Stromal cell of bone marrow (primary cell): Measurements from ENCODE around the gene SYT15B.
"Not testable (repeated sequence)": the region's sequence is repeated elsewhere in the genome, so short reads cannot be mapped to it uniquely, and the experiment has no call there.

Experiments
- DNase-seq: peaks from one replicate; pipeline ENCODE4 v3.0.0-alpha.2; 2012; ENCODE audit warnings: low read depth

Gene SYT15B

GRCh38 chr10:47725740-47726139 lies 37.7 kb downstream of the SYT15B start:
- not testable (repeated sequence) for DNase-seq

GRCh38 chr10:47725047-47725446 lies 38.3 kb downstream of the SYT15B start:
- DNase-seq = not testable (repeated sequence)

- not testable (repeated sequence) for DNase-seq
These were observed 39.3 kb downstream of the SYT15B start for GRCh38 chr10:47724119-47724518.

- DNase-seq = not testable (repeated sequence)
These were observed 40.0 kb downstream of the SYT15B start for GRCh38 chr10:47723362-47723761.

- DNase-seq = not testable (repeated sequence)
These were observed 46.2 kb downstream of the SYT15B start for GRCh38 chr10:47717011-47717769.
